ENCODE measurements around the gene MGAT4B.
A peak's percentile ranks its signal among the peaks of the same experiment; 100 is the strongest.
"Not testable (repeated sequence)": the region's sequence is repeated elsewhere in the genome, so short reads cannot be mapped to it uniquely, and the experiment has no call there.

MGAT4B gene

DNA sequence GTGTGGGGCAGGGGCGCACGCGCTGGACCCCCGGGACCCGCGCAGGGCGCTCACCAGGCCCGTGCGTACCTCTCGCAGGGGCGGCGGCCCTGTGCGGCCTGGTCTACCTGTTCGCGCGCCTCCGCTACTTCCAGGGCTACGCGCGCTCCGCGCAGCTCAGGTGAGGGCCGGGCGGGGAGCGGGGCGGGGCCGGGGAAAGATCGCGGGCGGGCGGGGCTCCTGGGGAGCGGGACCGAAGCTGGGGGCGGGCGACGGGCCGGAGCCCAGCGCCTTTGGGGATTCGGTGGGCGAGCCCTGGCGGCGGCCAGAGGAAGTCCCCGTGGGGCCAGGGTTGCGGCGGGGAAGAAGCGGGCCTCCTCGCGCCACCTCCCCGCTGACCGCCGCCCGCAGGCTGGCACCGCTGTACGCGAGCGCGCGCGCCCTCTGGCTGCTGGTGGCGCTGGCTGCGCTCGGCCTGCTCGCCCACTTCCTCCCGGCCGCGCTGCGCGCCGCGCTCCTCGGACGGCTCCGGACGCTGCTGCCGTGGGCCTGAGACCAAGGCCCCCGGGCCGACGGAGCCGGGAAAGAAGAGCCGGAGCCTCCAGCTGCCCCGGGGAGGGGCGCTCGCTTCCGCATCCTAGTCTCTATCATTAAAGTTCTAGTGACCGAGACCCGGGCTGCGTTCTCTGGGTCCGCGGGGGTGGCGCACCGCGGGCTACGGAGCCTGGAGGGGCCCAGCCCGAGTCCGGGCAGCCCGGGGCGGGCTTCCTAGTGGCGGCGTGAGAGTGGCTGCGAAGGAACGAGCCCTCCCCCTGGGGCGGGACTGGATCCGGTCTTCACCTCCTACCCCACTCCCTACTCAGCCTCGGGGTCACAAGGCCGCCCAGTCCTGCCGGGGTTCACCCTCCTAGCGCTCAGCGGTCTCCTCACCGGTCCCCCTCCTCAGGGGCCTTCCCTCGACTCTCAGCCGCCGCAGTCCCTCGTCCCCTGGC lies 10.5 kb downstream of the MGAT4B start:
- peak in 1 of 2 donors; percentile 52 for DNase-seq (ENCODE audit: low read depth in 1 of 2, low spot score in 1 of 2)

DNA sequence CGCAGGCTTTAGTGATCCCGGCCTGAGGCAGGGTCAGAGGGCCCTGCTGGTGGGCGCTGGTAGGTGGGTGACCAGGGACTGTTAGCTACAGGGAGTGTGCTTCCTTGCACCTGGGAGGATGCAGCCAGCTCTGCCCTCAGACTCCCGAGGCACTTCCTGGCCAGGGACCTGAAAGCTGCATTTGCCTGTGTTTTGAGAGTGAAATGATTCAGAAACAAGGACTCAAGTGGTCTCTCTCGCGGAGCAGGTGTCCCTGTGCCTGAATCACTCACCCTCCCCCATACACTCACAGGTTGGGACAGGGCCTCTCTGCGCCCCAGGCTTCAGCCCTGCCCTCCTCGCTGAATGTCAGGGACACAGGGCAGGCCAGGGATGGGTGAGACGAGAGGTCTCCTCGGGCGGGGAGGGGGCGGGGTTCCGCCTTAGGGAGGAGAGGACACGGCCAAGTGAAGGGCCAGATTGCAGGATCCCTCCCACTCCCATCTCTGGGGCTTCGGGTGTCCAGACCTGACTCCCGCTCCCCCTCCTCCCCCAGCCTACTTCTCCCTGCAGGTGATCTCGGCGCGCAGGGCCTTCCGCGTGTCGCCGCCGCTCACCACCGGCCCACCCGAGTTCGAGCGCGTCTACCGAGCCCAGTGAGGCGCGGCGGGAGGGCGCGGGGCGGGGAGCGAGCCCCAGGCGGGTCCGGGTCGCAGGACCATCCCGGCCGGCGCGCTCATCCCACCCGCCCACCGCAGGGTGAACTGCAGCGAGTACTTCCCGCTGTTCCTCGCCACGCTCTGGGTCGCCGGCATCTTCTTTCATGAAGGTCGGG lies 11.4 kb downstream of the MGAT4B start:
- DNase-seq (ENCODE audit: low read depth in 1 of 2, low spot score in 1 of 2), result no peak

DNA sequence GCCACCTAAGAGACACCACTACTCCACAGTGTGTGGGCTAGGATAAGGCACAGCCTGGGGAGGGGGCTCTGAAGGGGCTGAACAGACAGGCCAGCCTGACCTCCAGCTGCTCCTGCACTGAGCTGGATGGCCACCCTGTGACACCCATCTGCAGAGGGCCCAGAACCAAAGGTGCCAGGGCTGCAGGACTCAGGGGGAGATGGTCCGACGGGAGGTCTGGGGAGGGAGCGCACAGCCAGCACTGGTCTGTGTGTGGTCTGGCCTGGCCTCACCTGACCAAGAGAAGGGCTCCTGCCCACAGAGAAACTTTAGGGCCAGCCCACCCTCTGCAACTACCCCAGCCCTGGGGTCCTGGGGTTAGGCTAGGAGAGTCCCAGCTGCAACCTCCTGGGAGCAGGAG lies 12.1 kb downstream of the MGAT4B start:
- no peak for DNase-seq (ENCODE audit: low read depth in 1 of 2, low spot score in 1 of 2)

DNA sequence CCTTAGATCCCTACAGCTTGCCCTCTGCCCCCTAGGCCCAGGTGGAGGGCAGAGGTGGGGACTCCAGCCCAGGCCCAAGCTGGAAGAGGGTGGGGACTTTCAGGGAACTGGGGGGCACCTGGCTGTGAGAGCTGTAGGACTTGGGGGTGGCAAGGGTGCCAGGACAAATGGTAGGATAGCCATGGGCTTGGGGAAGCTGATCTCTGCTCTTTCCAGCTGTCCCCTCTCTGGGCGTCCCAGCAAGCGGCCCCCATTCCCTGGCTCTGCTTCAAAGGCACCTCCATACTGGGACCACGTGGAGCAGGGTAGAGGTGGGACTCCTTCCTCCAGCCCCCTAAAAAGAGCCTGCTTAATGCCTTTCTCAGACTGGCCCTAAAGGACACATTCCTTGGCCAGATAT lies 12.5 kb downstream of the MGAT4B start:
- DNase-seq (ENCODE audit: low read depth in 1 of 2, low spot score in 1 of 2), result no peak

DNA sequence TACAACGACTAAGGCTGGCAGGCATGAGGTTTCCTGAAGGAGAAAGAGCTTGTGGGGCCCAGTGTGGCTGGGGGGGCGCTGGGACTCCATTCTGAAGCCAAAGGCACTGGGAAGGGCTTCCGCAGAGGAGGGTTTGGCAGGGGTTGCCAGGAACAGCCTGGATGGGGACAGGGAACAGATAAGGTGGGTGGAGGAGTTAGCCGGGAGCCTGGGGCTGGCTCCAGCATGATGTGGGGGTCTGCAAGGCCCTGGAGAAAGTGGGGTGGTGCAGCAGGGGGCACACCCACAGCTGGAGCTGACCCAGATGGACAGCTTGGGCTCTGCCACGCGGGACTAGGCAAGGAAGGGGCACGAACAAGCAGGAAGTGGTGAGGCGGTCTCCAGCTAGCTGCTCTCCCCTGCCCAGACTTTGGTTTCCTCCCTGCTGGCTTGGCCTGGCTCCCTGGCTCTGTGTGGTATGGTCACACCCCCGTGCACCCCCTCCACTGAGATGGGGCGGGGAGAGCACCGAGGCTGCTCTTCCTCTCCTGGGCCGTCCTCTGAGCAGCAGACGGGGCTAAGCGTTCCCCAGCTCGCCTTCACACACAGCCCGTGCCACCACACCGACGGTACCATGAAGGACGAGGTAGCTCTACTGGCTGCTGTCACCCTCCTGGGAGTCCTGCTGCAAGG lies 13.1 kb downstream of the MGAT4B start, which contains the start of gene LTC4S:
Gene LTC4S, plus strand, starts transcription at position 519 of the 672 bp plus-strand sequence. Its CDS starts 95 bp downstream, at position 614.
- no peak for DNase-seq (ENCODE audit: low read depth in 1 of 2, low spot score in 1 of 2)

DNA sequence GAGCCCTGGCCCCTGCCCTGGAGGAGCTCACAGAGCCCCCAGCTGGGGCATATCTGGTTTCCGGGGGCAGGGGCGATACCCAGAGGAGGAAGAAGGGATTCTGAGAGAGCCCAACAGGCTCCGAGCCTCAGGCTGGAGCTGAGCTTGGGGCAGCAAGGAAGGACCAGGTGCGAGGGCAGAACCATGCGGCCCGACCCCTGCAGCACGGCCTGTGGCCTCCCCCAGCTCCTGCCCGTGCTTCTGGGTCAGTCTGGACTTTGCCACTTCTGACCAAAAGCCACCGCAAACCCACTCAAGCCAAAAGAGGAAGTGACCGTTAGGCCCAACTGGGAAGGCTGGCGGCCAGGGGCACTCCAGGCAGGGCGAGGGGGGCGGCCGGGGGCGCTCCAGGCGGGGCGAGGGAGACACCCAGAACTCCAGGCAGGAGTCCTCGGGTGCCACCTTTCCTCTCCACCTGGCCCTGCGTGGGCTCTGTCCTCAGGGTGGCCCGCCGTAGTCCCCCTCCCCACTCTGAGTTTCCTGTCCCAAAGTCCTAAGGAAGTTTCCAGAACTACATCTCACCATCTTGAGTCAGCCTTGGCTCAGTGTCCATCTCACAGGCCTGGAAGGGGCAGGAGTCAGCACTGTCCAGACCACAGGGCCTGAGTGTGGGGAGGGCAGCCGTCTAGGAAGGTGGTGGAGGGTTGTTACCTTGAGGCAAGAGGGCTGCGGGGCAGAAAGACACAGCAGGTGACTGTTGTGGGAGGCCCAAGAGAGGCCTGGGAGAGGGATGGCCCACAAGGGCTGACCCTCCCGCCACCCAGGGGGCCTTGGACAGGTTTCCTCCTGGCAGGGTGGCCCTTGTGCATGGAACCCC lies 13.8 kb downstream of the MGAT4B start:
- no peak for DNase-seq (ENCODE audit: low read depth in 1 of 2, low spot score in 1 of 2)

DNA sequence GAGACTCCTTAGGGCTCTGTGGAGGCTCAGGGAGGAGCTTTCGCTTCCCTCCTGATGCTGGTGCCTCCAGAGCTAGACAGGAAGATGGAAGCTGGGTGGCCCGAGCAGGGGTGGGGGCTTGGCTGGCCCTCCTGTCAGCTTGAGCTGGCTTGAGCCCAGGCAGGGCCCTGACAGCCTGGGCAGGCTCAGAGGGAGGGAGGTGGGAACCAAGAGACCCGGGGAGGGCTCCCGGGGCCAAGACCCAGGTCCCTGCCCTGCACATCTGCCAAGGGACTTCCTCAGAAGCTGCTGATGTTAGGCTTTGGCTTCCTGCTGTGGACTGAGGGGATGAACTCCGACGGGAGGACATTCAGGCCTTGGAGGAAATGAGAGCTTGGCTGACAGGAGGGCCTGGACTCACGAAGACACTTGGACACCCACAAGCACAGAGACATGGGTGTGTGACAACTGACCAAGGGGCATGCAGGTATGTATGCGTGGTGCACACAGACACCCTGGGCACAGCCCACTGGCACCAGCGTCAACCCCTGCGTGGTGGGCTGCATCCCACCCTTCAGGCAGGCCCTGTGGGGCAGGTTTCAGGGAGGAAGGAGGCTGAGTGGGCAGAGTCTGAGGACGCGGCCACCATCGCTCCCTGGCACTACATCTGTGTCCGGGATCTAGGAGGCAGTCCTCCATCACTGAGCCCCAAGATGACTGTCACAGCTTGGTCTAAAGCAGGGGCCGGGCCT lies 14.6 kb downstream of the MGAT4B start:
- DNase-seq (ENCODE audit: low read depth in 1 of 2, low spot score in 1 of 2), result no peak

DNA sequence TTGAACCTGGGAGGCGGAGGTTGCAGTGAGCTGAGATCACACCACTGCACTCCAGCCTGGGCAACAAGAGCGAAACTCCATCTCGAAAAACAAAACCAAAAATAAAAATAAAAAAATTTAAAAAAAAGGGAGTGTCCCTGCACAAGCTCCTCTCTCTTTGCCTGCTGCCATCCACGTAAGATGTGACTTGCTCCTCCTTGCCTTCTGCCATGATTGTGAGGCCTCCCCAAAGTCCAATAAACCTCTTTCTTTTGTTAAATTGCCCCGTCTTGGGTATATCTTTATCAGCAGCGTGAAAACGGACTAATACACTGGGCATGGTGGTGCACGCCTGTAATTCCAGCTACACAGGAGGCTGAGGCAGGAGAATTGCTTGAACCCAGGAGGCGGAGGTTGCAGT lies 17.4 kb downstream of the MGAT4B start:
- DNase-seq (ENCODE audit: low read depth in 1 of 2, low spot score in 1 of 2), result not testable (repeated sequence)

DNA sequence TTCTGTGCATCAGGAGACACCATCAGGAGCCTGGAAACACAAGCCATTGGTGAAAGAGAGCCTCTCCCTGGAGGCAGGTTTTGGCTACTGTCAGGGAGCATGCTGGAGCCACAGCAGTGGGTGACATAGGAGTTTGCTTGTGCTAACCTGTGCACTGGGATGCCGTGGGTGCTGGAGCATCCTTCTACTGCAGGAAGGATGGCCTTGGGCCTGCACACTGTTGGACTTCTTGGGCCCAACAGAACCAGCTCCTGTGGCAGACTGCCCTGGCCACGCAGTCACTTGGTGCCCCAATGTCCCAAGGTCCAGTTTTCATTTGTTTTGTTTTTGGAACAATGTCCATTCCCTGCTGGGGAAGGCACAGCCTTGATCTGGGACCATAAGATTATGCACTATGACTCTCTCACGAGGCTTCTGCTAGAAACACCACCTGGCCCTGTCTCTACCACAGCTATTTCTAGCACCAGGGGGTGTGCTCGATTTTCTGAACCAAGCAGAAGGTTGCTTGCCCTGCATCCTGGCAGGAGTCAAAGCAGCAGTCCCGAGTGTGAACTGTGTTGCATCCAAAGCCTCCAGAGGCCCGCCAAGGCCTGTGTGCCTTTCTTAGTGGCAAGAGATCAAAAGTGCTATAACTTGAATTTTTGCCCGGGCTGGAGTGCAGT lies 18.3 kb downstream of the MGAT4B start:
- no peak for DNase-seq (ENCODE audit: low read depth in 1 of 2, low spot score in 1 of 2)

DNA sequence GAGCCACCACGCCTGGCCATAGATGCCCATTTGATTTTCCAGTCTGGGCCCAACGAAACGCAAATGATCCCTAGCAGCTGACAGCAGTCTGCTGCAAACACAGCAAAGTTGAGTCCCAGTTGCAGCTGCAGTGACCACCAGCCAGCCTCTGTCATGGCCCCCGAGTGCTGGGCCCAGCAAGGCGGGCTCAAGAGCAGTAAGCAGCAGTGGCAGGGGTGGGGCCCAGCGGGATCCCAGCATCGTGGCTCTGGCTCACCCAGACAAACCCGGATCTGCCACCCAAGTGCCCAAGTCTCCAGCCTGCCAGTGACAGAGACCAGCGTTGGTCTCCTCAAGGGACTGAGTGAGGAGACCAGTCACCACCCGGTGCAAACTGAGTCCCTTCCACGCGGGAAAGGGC lies 19.8 kb downstream of the MGAT4B start:
- no peak for DNase-seq (ENCODE audit: low read depth in 1 of 2, low spot score in 1 of 2)

DNA sequence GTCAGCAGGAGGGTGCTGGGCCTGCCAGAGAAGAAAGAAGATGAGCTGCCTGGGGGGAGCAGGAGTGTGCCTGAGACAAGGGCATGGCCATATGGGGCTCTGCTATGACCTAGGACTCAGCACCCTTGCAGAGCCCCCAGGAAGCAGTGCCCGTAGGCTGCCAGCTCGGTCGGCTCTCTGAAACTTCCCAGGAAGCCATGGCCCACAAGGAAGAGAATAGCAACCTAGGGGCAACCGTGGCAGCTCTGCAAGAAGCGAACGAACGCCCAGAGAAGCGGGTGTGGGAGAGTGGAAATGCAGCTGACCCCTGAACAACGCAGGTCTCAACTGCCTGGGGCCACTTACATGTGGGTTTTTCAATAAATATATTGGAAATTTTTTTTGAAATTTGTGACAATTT lies 23.5 kb downstream of the MGAT4B start:
- DNase-seq (ENCODE audit: low read depth in 1 of 2, low spot score in 1 of 2), result no peak

DNA sequence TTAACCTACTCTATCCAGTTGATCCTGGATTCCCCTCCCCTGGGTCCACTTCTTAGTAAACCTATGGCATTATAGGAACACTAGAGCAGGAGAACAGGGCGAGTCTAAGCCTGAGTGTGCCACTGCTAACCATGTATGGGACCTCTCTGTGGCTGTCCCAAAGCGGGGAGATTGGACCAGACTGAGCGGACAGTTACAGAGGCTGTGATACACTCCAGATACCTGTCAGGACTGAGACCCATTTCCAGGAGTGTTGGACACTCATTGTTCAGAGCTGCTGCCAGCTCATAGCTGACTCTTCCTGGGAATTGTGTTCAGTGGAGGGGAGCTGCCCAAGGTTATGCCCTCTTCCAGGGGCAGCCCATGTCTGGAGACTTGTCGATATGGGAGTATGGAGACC lies 24.8 kb downstream of the MGAT4B start:
- no peak for DNase-seq (ENCODE audit: low read depth in 1 of 2, low spot score in 1 of 2)

DNA sequence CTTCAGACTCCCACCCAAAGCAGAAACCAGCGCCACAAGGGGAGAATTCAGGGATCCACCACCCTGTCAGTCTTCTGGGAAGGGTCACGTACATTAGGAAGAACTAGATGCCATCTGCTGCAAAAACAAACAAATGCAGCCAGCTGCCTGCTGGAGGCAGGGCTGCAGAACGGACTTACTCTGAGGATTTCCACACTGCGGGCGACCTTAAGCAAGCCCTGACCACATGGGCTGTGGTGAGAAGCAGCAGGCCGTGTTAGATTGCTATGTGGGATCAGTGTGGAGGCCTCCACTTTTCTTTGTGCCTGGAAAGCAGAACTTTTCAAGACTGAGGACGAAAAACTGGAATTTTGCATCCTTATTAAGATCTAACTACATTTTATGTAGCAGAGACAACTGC lies 26.3 kb downstream of the MGAT4B start:
- DNase-seq (ENCODE audit: low read depth in 1 of 2, low spot score in 1 of 2), result no peak

DNA sequence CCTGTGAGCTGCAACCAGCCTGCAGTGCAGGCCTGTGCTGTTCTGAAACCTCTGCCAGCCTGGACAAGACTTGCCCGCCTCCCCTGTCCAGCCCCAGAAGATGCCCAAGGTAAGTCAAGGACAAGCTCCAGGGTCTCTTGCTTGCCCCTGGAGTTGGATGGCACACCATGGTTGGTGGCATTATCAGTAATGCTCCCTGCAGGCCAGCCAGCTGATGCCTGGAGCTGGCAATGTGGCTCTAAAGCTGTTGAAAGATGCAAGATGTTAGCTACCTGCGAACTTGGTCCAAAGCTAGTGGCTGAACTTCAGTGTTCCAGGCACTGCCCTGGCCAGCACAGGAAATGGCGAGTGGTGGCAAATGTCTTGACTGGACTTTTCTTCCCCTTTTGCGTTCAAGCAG lies 26.8 kb downstream of the MGAT4B start:
- DNase-seq (ENCODE audit: low read depth in 1 of 2, low spot score in 1 of 2), result no peak

DNA sequence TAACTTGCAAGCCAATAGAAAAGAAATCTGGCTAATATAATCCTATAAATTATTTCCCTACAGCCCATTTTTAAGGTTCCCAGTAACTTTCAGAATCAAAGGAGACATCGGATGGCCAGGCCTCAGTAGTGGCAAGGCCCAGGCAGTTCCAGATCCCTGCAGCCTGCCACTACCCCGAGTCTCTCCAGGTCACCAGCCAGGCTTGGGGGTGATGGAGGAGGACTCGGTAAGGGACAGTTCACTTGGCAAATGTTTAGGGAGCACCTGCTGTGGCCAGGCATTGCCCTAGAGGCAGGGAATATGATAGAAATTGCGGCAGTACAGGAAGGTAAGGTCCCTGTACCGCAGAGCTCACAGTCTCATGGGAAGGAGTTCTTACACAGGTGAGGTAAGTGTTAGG lies 28.1 kb downstream of the MGAT4B start:
- DNase-seq (ENCODE audit: low read depth in 1 of 2, low spot score in 1 of 2), result no peak

DNA sequence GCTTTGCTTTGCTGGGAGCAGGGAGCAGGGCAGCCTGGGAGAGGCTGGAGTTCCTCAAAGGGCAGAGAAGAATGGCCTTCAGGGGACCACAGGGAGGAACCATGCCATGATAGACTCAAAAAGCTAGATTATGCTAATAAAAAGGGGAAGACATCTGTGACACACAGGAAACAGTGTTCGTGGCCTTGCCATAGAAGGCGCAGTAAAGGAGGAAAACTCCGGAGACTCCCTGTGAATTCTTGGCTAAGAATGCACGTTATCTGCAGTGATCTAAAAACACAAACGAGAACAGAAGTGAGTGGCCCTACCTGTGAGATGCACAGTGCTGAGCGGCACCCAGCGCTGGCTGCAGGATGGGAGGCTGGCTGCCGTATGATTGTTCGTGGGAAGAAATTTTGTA lies 28.8 kb downstream of the MGAT4B start:
- no peak for DNase-seq (ENCODE audit: low read depth in 1 of 2, low spot score in 1 of 2)

DNA sequence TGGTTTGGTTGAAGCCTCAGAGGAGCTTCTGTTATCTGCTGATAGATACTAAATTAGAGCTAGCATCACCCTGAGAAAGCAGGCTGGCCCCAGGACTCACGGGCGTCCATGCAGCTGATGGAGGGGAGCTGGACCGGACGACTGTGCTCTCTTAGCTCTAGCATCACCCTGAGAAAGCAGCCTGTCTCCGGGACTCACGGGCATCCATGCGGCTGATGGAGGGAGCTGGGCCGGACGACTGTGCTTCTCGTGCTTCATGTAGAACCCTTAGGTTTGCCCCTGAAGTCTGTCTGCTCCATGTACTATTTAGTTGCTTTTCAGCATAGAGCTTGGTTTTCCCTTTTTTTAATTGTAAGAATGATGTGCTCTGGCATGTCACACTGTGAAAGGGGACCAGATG lies 29.2 kb downstream of the MGAT4B start:
- DNase-seq (ENCODE audit: low read depth in 1 of 2, low spot score in 1 of 2), result no peak

DNA sequence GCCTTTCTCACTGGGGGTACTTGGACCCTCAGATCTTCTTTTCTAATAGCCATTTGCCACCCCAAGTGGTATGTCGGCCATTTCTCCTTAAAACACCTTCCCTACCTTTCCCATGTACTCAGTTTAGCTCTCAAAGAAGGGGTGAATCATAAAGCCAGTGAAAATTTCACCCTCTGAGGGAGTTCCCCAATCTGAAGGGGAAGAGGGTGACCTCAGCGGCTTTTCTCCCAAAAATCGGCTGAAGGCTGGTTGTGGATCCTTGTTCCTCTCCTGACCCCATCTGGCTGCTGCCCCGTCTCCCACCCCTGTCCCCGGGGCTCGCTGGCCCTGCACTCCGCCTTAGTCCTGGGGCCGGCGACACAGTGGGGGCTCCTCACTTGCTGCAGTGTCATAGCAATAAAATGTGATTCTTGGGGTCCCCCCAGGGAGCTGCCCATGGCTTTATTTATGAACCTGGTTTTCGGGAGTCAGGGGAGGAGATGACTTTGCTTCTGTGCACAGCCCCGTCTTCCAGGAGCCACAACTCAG lies 30.2 kb downstream of the MGAT4B start:
- DNase-seq (ENCODE audit: low read depth in 1 of 2, low spot score in 1 of 2), result no peak

DNA sequence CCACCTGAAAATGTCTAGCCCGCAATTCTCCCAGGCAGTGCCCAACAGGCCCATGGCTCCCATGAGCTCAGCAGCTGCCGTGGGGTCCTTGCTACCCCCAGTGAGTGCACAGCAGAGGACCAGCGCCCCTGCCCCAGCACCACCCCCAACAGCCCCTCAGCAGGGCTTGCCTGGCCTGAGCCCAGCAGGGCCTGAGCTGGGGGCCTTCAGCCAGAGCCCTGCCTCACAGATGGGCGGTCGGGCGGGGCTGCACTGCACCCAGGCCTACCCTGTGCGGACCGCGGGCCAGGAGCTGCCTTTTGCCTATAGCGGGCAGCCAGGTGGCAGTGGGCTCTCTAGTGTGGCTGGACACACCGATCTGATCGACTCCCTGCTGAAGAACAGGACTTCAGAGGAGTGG lies 32.2 kb downstream of the MGAT4B start:
- DNase-seq (ENCODE audit: low read depth in 1 of 2, low spot score in 1 of 2), result no peak

Measured in activated CD4-positive, alpha-beta T cell treated with anti-CD3 and anti-CD28 coated beads, Interleukin-2, amount 50 U/mL, for 24 hours (primary cell).